Liver (tissue), 3 donors: ENCODE data around the gene FASTK.

ENCODE experiments used
- CTCF ChIP-seq: fragments of 150-350 bp; IDR thresholded peaks from 2 replicates; pipeline ENCODE4 v1.5.1; 2017; ENCODE audit warnings: improper control_type of control experiment, low read depth, low read length; ENCODE audit not compliant: missing input control
- HNF4A ChIP-seq, 2 donors: conservative IDR thresholded peaks; 2 replicates each; pipeline ENCODE4 v1.6.1; 2016; ENCODE audit warnings: antibody characterized with exemption in 2 of 2, mild to moderate bottlenecking in 2 of 2
- HNF4G ChIP-seq: IDR thresholded peaks from 2 replicates; pipeline ENCODE4 v1.6.1; 2016; ENCODE audit warnings: antibody characterized with exemption
- JUND ChIP-seq, 2 donors: IDR thresholded peaks; 2 replicates each; pipeline ENCODE4 v1.6.1; 2016; ENCODE audit warnings: antibody characterized with exemption in 2 of 2
- REST ChIP-seq: IDR thresholded peaks from 2 replicates; pipeline ENCODE4 v1.6.1; 2016; ENCODE audit warnings: antibody characterized with exemption, mild to moderate bottlenecking
- TAF1 ChIP-seq: conservative IDR thresholded peaks from 2 replicates; pipeline ENCODE4 v1.6.1; 2016; ENCODE audit warnings: antibody characterized with exemption, mild to moderate bottlenecking
- YY1 ChIP-seq: IDR thresholded peaks from 2 replicates; pipeline ENCODE4 v1.6.1; 2016; ENCODE audit warnings: antibody characterized with exemption, mild to moderate bottlenecking
- TF ChIP-seq, protein P1 (sequence below): IDR thresholded peaks from 2 replicates; pipeline ENCODE4 v1.6.1; 2016; ENCODE audit warnings: antibody characterized with exemption
- TF ChIP-seq, protein P2 (sequence below): IDR thresholded peaks from 2 replicates; pipeline ENCODE4 v1.6.1; 2016; ENCODE audit warnings: antibody characterized with exemption
- donor health status: healthy.
- donor health status: healthy.

DNA sequence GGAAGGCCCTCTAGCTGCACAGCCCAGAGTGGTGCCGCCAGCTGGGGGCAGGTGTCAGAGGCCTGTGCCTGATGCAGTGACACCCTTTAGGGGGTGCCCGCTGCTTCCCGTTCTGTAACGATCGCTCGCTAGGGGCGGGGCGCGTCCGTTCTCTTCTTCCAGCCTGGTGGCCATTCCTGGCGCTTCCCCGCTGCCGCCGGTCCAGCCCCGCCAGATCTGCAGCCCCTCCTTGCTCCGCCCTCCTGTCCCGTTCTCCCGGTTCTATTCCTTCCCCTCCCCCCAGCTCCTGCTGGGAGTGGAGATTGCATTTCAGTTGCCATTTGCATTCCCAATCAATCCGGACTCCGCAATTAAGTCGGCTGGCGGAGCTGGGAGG is 44.8 kb upstream of the FASTK start:
- no peak for TF ChIP-seq CTCF
- TF ChIP-seq, protein P1, sequence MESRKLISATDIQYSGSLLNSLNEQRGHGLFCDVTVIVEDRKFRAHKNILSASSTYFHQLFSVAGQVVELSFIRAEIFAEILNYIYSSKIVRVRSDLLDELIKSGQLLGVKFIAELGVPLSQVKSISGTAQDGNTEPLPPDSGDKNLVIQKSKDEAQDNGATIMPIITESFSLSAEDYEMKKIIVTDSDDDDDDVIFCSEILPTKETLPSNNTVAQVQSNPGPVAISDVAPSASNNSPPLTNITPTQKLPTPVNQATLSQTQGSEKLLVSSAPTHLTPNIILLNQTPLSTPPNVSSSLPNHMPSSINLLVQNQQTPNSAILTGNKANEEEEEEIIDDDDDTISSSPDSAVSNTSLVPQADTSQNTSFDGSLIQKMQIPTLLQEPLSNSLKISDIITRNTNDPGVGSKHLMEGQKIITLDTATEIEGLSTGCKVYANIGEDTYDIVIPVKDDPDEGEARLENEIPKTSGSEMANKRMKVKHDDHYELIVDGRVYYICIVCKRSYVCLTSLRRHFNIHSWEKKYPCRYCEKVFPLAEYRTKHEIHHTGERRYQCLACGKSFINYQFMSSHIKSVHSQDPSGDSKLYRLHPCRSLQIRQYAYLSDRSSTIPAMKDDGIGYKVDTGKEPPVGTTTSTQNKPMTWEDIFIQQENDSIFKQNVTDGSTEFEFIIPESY: no peak
- TF ChIP-seq, protein P2, sequence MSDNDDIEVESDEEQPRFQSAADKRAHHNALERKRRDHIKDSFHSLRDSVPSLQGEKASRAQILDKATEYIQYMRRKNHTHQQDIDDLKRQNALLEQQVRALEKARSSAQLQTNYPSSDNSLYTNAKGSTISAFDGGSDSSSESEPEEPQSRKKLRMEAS: no peak
- no peak for TF ChIP-seq TAF1
- TF ChIP-seq YY1: no peak
- no peak for TF ChIP-seq JUND (IDR thresholded peaks at IDR 0.05)
- no peak for TF ChIP-seq REST
- TF ChIP-seq HNF4A (conservative IDR thresholded peaks at IDR 0.05): no peak
- TF ChIP-seq HNF4G: no peak
